WERI-Rb-1 (cell line): Measurements from ENCODE around the gene ATP6V0C.
"Not testable (repeated sequence)": the region's sequence is repeated elsewhere in the genome, so short reads cannot be mapped to it uniquely, and the experiment has no call there.

Source experiments
- DNase-seq: peaks from one replicate; pipeline ENCODE4 v3.0.0-alpha.2; 2020
- H3K27ac ChIP-seq: fragments of 250-450 bp; sonication (Bioruptor Pico); 2 replicates; pipeline ENCODE4 v1.5.1; 2020; ENCODE audit warnings: mild to moderate bottlenecking, moderate library complexity
- H3K27me3 ChIP-seq: fragments of 250-450 bp; sonication (Bioruptor Pico); 2 replicates; pipeline ENCODE4 v1.5.1; 2021; ENCODE audit warnings: mild to moderate bottlenecking, low read depth, moderate library complexity; ENCODE audit not compliant: insufficient read depth, severe bottlenecking
- H3K36me3 ChIP-seq: fragments of 250-450 bp; sonication (Bioruptor Pico); 2 replicates; pipeline ENCODE4 v1.5.1; 2020; ENCODE audit warnings: mild to moderate bottlenecking, moderate library complexity
- H3K4me3 ChIP-seq: 2 replicates; pipeline ENCODE4 v1.5.1; 2011; ENCODE audit warnings: low read depth, mild to moderate bottlenecking, control low read depth, low read length
- H3K9me3 ChIP-seq: fragments of 250-450 bp; sonication (Bioruptor Pico); 2 replicates; pipeline ENCODE4 v1.5.1; 2021; ENCODE audit warnings: mild to moderate bottlenecking, moderate library complexity; ENCODE audit not compliant: severe bottlenecking
- CTCF ChIP-seq: IDR thresholded peaks from 2 replicates; pipeline ENCODE4 v1.5.1; 2011; ENCODE audit warnings: low read depth, mild to moderate bottlenecking, control low read depth, inconsistent platforms, low read length

ATP6V0C gene

DNA sequence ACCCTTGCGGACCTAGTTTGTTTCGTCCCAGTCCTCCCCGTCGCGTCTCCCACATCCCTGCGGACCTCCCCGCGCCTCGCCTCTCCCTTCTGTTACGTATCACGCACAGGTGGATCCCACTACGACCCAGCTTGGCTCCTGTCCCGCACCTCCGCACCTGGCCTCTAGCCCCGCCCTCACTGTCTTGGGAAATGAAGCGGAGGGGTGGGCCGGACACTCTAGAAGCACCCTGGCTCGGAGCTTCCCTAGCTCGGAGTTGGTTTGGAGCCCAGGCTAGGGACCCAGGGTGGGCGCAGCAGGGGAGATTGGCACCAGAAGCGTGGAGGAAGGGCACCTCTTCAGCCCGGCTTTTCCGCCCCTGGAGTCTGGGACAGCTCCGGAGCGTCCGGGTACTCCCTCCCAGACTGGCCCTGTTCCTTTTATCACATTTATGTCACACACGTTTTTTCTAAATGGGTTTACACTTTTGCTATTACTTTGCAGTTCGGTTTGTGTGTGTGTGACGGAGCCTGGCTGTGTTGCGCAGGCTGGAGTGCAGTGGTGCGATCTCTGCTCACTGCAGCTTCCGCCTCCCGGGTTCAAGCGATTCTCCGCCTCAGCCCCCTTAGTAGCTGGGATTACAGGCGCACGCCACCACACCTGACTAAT is 18.9 kb downstream of the ATP6V0C start:
- Histone ChIP-seq H3K4me3 (peak overlapping the region; percentile 60), H3K27me3 (no peaks in the 10 kb centered on the region), H3K36me3 (peaks cover 20% of the 10 kb centered on the region), H3K27ac (peak overlapping the region; percentile 73), H3K9me3 (no peaks in the 10 kb centered on the region)
- DNase-seq, result peak; percentile 76
- TF ChIP-seq CTCF, result no peak

- Histone ChIP-seq H3K36me3 (peaks cover 14% of the 10 kb centered on the region), H3K27ac (peak overlapping the region; percentile 73), H3K4me3 (peak overlapping the region; percentile 60)
- H3K9me3 ChIP-seq, H3K27me3 ChIP-seq: not testable (repeated sequence)
- DNase-seq, result peak; percentile 57
Measured at GRCh38 chr16:2533142-2533755, 19.5 kb downstream of the ATP6V0C start.

DNA sequence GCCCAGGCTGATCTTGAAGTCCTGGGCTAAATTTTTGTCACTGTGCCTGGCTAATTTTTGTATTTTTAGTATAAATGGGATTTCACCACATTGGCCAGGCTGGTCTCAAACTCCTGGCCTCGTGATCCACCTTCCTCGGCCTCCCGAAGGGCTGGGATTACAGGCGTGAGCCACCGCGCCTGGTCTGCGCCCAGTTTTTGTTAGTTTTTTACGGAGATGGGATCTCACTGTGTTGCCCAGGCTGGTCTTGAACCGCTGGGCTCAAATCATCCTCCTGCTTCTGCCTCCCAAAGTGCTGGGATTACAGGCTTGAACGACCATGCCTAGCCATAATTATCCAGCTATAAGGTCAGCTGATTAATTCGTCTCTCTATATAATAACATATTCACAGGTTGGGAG is 20.2 kb downstream of the ATP6V0C start:
- no peak for TF ChIP-seq CTCF
- DNase-seq, result no peak
- Histone ChIP-seq H3K27me3 (no peaks in the 10 kb centered on the region), H3K27ac (no peak overlapping the region), H3K4me3 (no peak overlapping the region), H3K9me3 (no peaks in the 10 kb centered on the region), H3K36me3 (peaks cover 8% of the 10 kb centered on the region)

GRCh38 chr16:2534335-2534734 is 20.6 kb downstream of the ATP6V0C start:
- H3K36me3 ChIP-seq, H3K9me3 ChIP-seq, DNase-seq, H3K27me3 ChIP-seq, H3K27ac ChIP-seq, H3K4me3 ChIP-seq: not testable (repeated sequence)

DNA sequence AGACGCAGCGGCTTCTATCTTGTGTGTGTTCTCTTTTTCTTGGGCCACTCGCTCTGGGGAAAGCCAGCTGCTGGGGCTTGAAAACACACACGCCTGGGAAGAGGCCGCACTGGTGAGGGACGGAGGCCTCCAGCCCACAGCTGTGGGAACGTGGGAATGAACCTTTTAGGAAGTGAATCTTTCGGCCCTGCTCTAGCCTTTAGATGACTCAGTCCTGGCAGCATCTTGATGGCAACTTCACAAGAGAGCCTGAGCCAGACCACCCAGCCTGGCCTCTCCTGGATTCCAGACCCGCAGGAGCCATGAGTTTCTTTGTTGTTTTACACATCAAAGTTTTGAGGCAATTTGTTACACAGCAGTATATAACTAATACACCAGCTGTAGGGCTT is 21.9 kb downstream of the ATP6V0C start:
- no peak for DNase-seq
- no peaks in the 10 kb centered on the region for H3K9me3 ChIP-seq
- H3K27ac ChIP-seq, result no peak overlapping the region

GRCh38 chr16:2537451-2538379 is 24.0 kb downstream of the ATP6V0C start, which contains the start of gene PDPK1:
Gene PDPK1, plus strand, starts transcription at chr16:2538021. Its CDS starts 92 bp downstream, at chr16:2538113.
- H3K36me3 ChIP-seq, result no peaks in the 10 kb centered on the region; the same call in 1 of the 2 replicates
- TF ChIP-seq CTCF, result no peak
- peak within 1 kb of the TSS; percentile 70 for H3K4me3 ChIP-seq
- H3K27ac ChIP-seq, result peak within 1 kb of the TSS; percentile 29
- peak; percentile 92 for DNase-seq
- H3K27me3 ChIP-seq, result no peaks in the 10 kb centered on the region
- no peaks in the 10 kb centered on the region for H3K9me3 ChIP-seq

More for the DNA sequence above, 21.9 kb downstream of the ATP6V0C start:
- Histone ChIP-seq H3K27me3 (no peaks in the 10 kb centered on the region), H3K36me3 (no peaks in the 10 kb centered on the region; the same call in 1 of the 2 replicates), H3K4me3 (no peak overlapping the region)
- TF ChIP-seq CTCF, result no peak

- H3K4me3 ChIP-seq, H3K27me3 ChIP-seq, H3K36me3 ChIP-seq, H3K27ac ChIP-seq, H3K9me3 ChIP-seq, DNase-seq: not testable (repeated sequence)
Measured at GRCh38 chr16:2539192-2539844, 25.6 kb downstream of the ATP6V0C start.
